Activated naive CD8-positive, alpha-beta T cell treated with anti-CD3 and anti-CD28 coated beads, Interleukin-2, amount 50 U/mL, for 24 hours (primary cell): ENCODE results near the gene CACNA1D.

Experiments
- ATAC-seq: fragments of 150-1000 bp; cut with Tn5 transposase; one replicate; pipeline ENCODE4 v1.10.0; 2021
- DNase-seq: peaks from one replicate; pipeline ENCODE4 v3.0.0; 2021
- H3K27ac Mint-ChIP-seq: one replicate; pipeline ENCODE4 v1.8.0; 2021; ENCODE audit warnings: mild to moderate bottlenecking, mixed read lengths
- H3K27me3 Mint-ChIP-seq: one replicate; pipeline ENCODE4 v1.8.0; 2021; ENCODE audit warnings: mixed read lengths
- H3K36me3 Mint-ChIP-seq: one replicate; pipeline ENCODE4 v1.8.0; 2021; ENCODE audit warnings: low read depth, mixed read lengths
- H3K4me1 Mint-ChIP-seq: one replicate; pipeline ENCODE4 v1.8.0; 2021; ENCODE audit warnings: mixed read lengths
- H3K4me3 Mint-ChIP-seq: one replicate; pipeline ENCODE4 v1.8.0; 2021; ENCODE audit warnings: mild to moderate bottlenecking, moderate library complexity, mixed read lengths
- H3K9me3 Mint-ChIP-seq: one replicate; pipeline ENCODE4 v1.8.0; 2021; ENCODE audit warnings: mixed read lengths

Gene CACNA1D

DNA sequence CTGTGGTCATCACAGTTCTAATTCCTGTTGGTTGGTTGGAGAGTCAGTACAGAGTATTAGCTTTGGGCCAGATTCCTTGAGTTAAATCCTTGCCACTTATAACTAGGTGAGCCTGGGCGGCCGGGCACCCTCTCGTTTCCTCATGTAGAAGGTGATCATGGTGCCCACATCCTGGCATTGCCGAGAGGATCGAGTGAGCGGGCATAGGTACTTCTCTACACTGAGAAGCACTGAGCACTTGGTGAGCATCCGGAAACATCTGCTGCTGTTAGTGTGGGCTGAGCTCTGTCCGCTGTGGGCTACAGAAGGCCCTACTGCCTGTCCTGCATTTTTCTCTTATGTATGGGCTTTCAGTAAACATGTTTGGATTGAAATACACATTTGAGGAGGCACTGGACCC, 96.2 kb downstream of the CACNA1D start:
- Mint-ChIP-seq H3K27ac (no peak overlapping the region), H3K4me3 (no peak overlapping the region), H3K27me3 (peaks cover 4% of the 10 kb centered on the region), H3K9me3 (no peaks in the 10 kb centered on the region), H3K36me3 (no peaks in the 10 kb centered on the region), H3K4me1 (no peaks in the 10 kb centered on the region)
- ATAC-seq (no peak), DNase-seq (no peak)

DNA sequence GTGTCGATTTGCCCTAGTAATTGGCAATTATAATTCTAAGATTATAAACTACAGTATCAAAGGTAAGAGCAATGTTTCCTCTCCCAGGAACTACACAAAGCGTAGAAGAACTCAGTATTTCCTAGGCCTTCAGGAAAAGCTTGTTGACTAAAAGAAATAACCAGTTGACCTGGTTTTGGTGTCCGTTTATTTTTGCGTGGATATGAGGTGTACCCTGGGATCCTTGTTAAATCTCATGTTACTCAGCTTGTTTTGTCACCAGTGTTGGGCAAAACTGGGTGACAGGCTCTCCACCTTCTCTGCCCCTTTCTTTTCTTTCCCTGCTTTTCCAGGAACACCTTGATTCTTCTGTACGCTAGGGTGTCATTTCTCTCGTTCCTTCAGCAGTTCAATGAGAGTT, 97.2 kb downstream of the CACNA1D start:
- ATAC-seq (no peak), DNase-seq (no peak)
- H3K9me3 Mint-ChIP-seq = no peaks in the 10 kb centered on the region
- H3K4me1 Mint-ChIP-seq = no peaks in the 10 kb centered on the region
- H3K27ac Mint-ChIP-seq = no peak overlapping the region
- peaks cover 4% of the 10 kb centered on the region for H3K27me3 Mint-ChIP-seq
- H3K4me3 Mint-ChIP-seq = no peak overlapping the region
- no peaks in the 10 kb centered on the region for H3K36me3 Mint-ChIP-seq

DNA sequence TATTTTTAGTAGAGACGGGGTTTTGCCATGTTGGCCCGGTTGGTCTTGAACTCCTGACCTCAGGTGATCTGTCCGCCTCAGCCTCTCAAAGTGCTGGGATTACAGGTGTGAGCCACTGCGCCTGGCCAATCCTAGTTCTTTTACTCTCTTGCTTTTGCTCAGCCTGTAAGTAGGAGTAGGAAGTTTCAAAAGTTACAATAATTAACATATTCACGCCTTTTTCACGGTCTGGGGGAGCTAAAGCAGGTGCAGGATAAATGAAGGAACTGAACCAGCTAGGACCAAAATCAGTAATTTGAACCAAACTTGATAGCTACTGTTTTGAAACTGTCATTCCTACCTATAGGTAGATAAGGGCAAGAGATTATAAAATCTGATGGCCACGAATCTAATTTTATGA, 98.5 kb downstream of the CACNA1D start:
- peaks cover 4% of the 10 kb centered on the region for H3K27me3 Mint-ChIP-seq
- ATAC-seq (no peak), DNase-seq (no peak)
- H3K27ac Mint-ChIP-seq = no peak overlapping the region
- no peaks in the 10 kb centered on the region for H3K36me3 Mint-ChIP-seq
- H3K4me1 Mint-ChIP-seq = no peaks in the 10 kb centered on the region
- no peak overlapping the region for H3K4me3 Mint-ChIP-seq
- H3K9me3 Mint-ChIP-seq = no peaks in the 10 kb centered on the region

DNA sequence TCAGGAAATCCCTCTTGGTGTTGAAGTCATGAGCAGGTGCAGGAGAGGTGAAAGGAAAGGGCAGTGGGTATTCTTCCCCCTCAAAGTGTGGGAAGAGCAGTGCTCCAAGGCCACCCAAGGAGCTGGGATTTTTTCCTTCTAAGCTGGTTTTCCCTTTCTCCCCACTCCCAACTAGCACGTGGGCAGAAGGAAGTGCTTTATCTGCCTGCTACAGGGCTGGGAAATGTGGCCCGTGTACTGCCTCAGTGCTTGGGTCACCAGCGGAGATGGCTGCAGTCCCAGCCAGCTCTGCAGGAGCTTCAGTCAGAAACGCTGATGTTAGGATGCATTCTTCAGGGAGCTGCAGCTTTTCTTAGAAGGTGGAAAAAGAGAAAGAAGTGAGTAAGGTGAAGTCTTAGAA, 99.2 kb downstream of the CACNA1D start:
- Mint-ChIP-seq H3K27me3 (peaks cover 4% of the 10 kb centered on the region), H3K4me1 (no peaks in the 10 kb centered on the region), H3K27ac (no peak overlapping the region), H3K4me3 (no peak overlapping the region), H3K36me3 (no peaks in the 10 kb centered on the region), H3K9me3 (no peaks in the 10 kb centered on the region)
- DNase-seq (no peak), ATAC-seq (no peak)

DNA sequence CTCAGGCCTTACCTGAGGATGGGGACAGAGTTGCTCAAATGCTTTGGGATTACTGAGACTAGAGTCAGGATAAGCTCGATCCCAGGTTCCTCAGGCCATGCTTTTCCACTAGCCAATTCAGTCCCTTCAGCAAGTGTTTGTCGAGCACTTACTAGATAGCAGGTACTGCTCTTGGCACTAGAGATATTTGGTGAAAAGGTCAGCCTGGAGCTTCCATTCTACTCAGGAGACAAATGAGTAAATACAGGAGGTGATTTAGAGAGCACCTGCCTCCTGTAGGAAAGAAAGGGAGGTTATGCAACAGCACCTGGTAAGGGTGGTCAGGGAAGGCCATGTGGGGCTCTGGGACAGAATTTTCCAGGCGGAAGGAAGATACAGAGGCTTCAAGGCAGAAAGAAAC, 99.9 kb downstream of the CACNA1D start:
- Mint-ChIP-seq H3K9me3 (no peaks in the 10 kb centered on the region), H3K27ac (no peak overlapping the region), H3K27me3 (peaks cover 4% of the 10 kb centered on the region), H3K4me1 (no peaks in the 10 kb centered on the region), H3K4me3 (no peak overlapping the region), H3K36me3 (no peaks in the 10 kb centered on the region)
- no peak for DNase-seq
- ATAC-seq = no peak

DNA sequence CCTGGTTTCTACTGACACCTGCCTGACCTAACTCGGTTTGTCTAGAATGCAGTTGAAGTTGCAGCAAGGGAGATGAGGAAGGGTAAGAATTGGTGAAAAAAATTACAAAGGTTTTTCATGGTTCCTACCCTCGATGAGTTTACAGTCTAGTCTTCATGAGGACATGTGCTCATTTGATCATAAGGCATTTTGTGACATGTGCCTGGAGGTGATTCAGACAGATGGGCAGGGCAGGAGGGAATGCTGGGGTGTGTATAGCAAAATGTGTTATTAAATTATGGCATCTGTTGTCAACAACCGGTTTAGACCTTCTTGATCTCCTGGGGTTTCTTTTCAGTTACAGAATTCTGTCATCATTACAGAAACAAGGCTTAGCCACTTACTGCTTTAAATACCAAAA, 101.2 kb downstream of the CACNA1D start:
- no peak for ATAC-seq
- H3K4me3 Mint-ChIP-seq = no peak overlapping the region
- no peaks in the 10 kb centered on the region for H3K4me1 Mint-ChIP-seq
- peaks cover 4% of the 10 kb centered on the region for H3K27me3 Mint-ChIP-seq
- no peak for DNase-seq
- H3K9me3 Mint-ChIP-seq = no peaks in the 10 kb centered on the region
- H3K27ac Mint-ChIP-seq = no peak overlapping the region
- H3K36me3 Mint-ChIP-seq = no peaks in the 10 kb centered on the region

DNA sequence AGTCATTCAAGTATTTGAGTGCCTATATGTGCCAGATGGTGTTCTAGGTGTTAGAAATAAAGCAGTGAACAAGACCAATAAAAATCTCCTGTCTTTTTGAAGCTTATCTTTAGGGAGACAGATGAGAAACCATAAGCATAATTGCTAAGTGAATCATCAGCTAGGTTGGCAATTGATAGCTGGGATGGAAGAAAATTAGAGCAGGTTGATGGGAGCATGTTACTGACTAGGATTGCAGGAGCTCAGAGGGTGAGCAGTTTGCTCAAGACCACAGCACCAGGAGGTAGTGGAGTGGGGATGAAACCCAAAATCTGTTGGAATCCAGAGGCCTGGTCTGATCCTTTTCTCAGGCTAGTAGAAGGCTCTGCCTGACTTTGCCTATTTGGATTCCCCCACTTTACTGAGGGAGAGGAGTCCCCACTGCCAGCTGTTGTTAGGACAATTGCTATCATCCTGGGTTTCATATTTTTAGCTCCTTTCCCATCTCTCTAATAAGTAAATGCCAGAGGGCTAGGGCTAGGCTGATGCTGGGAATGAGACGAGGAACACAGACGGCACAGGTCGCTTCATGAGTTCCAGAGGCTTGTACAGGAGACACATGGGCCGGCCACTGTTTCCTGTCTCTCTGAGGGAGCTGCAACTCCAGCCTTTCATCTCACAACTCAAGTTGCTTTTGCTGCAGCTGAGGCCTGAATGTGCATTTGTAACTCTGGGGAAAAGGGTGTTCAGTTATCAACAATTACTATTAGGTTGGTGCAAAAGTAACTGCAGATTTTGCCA, 102.9 kb downstream of the CACNA1D start:
- Mint-ChIP-seq H3K36me3 (no peaks in the 10 kb centered on the region), H3K4me1 (no peaks in the 10 kb centered on the region), H3K27me3 (no peaks in the 10 kb centered on the region), H3K4me3 (no peak overlapping the region), H3K27ac (no peak overlapping the region), H3K9me3 (no peaks in the 10 kb centered on the region)
- DNase-seq (no peak), ATAC-seq (no peak)

DNA sequence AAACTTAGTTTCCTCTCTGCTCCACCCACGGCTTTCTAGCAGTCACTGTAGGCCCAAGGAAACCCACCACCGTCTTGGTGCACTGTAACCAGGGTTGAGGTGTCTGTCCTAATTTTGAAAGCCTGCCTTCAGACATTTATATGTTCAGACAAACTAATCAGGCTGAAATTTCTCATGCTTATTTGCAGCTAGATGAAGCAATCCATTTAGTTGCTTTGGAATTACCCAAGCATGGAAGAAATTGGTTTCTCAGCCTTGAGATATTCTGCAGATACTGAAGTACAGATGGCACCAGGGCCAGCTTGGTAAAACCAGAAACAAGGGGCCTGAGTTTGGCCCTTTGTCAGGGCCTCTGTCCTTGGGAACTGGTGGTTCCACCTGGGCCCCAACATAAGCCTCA, 105.4 kb downstream of the CACNA1D start:
- ATAC-seq = no peak
- H3K9me3 Mint-ChIP-seq = no peaks in the 10 kb centered on the region
- H3K27ac Mint-ChIP-seq = no peak overlapping the region
- H3K4me3 Mint-ChIP-seq = no peak overlapping the region
- no peaks in the 10 kb centered on the region for H3K36me3 Mint-ChIP-seq
- no peaks in the 10 kb centered on the region for H3K27me3 Mint-ChIP-seq
- no peaks in the 10 kb centered on the region for H3K4me1 Mint-ChIP-seq
- no peak for DNase-seq

DNA sequence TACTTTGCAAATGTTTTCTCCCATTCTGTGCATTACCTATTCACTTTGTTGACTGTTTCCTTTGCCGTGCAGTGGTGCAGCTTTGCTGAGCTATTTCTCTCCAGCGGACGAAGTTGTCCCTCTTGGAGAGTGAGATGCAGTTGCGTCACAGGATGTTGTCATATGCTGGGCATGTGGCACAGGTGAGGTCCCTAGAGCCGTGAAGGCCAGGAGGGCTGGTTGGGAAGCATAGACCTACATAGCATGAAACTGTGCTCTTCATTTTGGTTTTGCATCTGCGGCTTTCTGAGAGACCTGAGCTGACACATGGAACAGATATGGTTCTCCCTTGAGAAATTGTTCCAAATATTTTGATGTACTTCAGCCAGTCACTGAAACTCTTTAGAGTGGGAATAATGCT, 108.5 kb downstream of the CACNA1D start:
- DNase-seq (no peak), ATAC-seq (no peak)
- no peaks in the 10 kb centered on the region for H3K9me3 Mint-ChIP-seq
- no peak overlapping the region for H3K4me3 Mint-ChIP-seq
- no peak overlapping the region for H3K27ac Mint-ChIP-seq
- H3K27me3 Mint-ChIP-seq = no peaks in the 10 kb centered on the region
- no peaks in the 10 kb centered on the region for H3K36me3 Mint-ChIP-seq
- no peaks in the 10 kb centered on the region for H3K4me1 Mint-ChIP-seq

DNA sequence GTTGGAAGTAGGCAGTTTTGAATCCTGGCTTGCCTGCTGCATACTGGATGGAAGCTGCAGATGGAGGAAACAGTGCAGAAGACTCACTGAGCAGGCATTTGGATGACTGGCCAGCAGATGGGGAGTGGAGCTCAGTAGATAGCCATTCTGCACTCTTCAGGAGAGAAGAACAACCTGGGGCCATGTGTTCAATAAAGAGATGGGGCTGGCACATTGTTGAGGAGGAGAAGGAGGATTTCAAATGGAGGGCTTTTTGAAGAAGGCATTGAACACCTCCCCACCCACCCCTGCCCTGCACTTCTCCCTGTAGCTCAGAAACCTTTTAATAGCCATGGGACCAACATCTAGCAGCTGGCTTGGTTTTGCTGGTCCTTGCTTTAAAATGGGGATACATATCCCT, 109.8 kb downstream of the CACNA1D start:
- Mint-ChIP-seq H3K9me3 (peaks cover 4% of the 10 kb centered on the region), H3K36me3 (no peaks in the 10 kb centered on the region), H3K27me3 (no peaks in the 10 kb centered on the region), H3K27ac (no peak overlapping the region), H3K4me1 (no peaks in the 10 kb centered on the region), H3K4me3 (no peak overlapping the region)
- DNase-seq (no peak), ATAC-seq (no peak)

DNA sequence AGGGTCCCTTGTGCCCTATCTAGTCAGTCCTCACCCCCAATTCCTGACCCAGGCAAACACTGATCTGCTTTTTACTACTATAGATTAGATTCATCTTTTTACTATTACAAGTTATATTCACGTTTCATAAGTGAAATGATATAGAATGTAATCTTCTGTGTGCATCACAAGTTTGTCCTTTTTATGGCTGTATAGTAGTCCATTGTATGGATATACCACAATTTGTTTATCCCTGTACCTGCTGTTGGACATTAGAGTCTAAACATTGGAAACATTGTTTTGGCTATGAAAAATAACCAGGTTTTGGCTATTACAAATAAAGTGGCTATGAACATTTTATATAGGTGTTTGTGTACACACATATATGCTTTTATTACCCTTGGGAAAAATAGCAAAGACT, 112.4 kb downstream of the CACNA1D start:
- Mint-ChIP-seq H3K4me3 (no peak overlapping the region), H3K4me1 (no peaks in the 10 kb centered on the region), H3K27ac (no peak overlapping the region), H3K36me3 (no peaks in the 10 kb centered on the region), H3K27me3 (peaks cover 7% of the 10 kb centered on the region), H3K9me3 (peaks cover 4% of the 10 kb centered on the region)
- ATAC-seq (no peak), DNase-seq (no peak)

DNA sequence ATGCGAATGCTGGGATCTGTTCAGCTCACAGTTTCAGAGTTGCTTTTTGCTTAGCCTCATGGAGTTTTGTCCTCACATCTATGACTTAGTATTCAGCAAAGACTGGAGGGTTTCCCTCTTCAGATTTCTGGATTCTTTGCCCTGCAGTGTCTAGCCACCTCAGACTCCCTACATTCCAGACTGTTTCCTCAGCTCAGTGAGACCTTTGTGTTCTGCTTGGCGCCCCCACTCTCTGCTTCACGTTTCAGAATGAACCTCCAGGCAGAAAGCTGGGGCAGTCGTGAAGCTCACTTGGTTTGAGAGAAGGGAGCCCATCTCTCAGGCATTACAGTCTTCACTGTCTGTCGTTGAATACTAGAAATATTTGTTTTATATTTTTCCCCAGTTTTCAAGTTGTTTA, 118.1 kb downstream of the CACNA1D start:
- Mint-ChIP-seq H3K27ac (no peak overlapping the region), H3K36me3 (no peaks in the 10 kb centered on the region), H3K4me3 (no peak overlapping the region), H3K27me3 (peaks cover 12% of the 10 kb centered on the region), H3K4me1 (no peaks in the 10 kb centered on the region), H3K9me3 (peaks cover 4% of the 10 kb centered on the region)
- DNase-seq (no peak), ATAC-seq (no peak)

DNA sequence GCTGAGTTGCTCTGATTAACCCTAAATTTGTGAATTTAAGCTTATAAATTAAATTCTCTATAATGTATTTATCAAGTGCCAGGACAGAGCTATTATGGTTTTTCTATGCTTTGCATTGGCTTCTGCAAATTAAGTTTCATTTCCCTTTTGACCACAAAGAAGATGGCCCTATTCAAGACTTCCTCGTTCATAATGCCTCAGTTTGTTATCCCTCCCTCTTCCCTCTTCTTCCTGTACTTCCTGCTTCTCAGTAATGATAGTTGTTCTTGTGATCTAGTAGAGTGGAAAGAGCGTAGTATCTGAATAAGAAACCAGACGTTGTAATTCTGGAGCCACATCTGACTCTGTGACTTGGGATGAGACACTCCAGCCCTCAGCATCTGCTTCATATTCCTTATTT, 118.7 kb downstream of the CACNA1D start:
- H3K4me3 Mint-ChIP-seq = no peak overlapping the region
- no peak overlapping the region for H3K27ac Mint-ChIP-seq
- H3K4me1 Mint-ChIP-seq = no peaks in the 10 kb centered on the region
- no peaks in the 10 kb centered on the region for H3K36me3 Mint-ChIP-seq
- H3K27me3 Mint-ChIP-seq = peaks cover 12% of the 10 kb centered on the region
- ATAC-seq = no peak
- peaks cover 4% of the 10 kb centered on the region for H3K9me3 Mint-ChIP-seq
- no peak for DNase-seq

DNA sequence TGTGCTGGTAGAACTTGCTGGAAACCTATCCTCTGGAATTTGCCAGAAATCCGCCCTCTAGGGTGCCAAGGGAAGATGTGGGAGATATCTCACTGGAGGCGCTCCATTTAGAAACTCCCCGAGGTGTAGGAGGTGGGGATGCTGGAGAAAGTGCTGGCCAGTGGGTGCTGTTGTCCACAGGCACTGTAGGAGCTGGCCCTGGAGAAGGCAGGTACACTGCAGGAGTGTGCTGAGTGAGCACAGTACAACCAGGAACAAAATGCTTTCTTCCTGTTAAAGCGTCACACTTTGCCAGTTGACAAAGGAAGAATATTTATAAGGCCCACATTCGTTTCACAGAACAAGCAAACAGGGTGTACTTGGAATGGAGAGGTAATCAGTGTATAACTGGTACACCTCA, 119.9 kb downstream of the CACNA1D start:
- Mint-ChIP-seq H3K4me1 (no peaks in the 10 kb centered on the region), H3K36me3 (no peaks in the 10 kb centered on the region), H3K9me3 (no peaks in the 10 kb centered on the region), H3K27me3 (peaks cover 12% of the 10 kb centered on the region), H3K27ac (no peak overlapping the region), H3K4me3 (no peak overlapping the region)
- no peak for ATAC-seq
- no peak for DNase-seq

DNA sequence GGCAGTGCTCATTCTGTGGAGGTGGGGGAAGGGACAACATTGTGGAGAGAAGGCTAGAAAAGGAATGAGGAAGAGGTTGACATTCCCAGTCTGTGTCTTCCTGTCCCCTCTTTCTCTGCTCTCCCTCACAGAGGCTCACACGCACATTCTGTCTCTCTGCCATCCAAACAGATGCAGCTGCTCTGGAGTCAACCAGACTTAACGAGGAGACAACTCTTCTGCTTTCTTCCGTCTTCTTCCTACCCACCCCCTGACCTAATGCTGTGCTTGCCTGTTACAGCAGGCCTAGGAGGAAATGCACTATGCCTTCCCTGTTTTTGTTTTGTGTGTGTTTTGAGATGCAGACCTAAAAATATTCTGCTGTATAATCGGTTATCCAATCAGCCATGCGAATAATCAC, 121.9 kb downstream of the CACNA1D start:
- ATAC-seq = no peak
- Mint-ChIP-seq H3K27me3 (peaks cover 8% of the 10 kb centered on the region), H3K4me1 (no peaks in the 10 kb centered on the region), H3K27ac (no peak overlapping the region), H3K36me3 (no peaks in the 10 kb centered on the region), H3K9me3 (no peaks in the 10 kb centered on the region), H3K4me3 (no peak overlapping the region)
- no peak for DNase-seq
